Endothelial cell of umbilical vein (primary cell): ENCODE measurements around the gene MYBPHL. TPM values are rescaled to one million over a fixed set of nuclear protein-coding genes. Genes with fewer than 3 reads are reported as not detected.

Source experiments
- BruUV-seq: library from RNA; stranded (reverse); fragments of 400-500 nt; replicated peaks from 2 replicates; lab custom pipeline; 2021; lab: Mats Ljungman, UMichigan
- CTCF ChIA-PET: fragments of 300-600, 350-600 bp; sonication (Branson Sonifier 250); formaldehyde crosslinking; loops from one replicate; lab custom pipeline; 2021; ENCODE audit warnings: antibody characterized with exemption, inconsistent platforms; lab: Charles Lee
- POLR2A ChIA-PET: fragments of 300-600, 350-600 bp; sonication (Branson Sonifier 250); formaldehyde crosslinking; loops from one replicate; lab custom pipeline; 2021; ENCODE audit warnings: antibody characterized with exemption, inconsistent platforms; lab: Charles Lee
- DNase-seq: peaks from one replicate; pipeline ENCODE4 v3.0.0-alpha.2; 2011; ENCODE audit warnings: low read depth, low spot score
- FAIRE-seq: peaks from 2 replicates; lab custom pipeline; 2011; peaks lifted over from hg19 to GRCh38; lab: Jason Lieb, UNC
- H2AFZ ChIP-seq: 2 replicates; pipeline ENCODE4 v1.6.0; 2012; ENCODE audit warnings: low read depth, low read length, control low read depth, inconsistent platforms
- H3K27ac ChIP-seq: 2 replicates; pipeline ENCODE4 v1.5.1; 2011; ENCODE audit warnings: low read depth, mild to moderate bottlenecking, control low read depth, low read length, moderate library complexity; ENCODE audit not compliant: insufficient read depth
- H3K27me3 ChIP-seq, 2 experiments: 2 replicates each; pipeline versions ENCODE4 v1.6.0 to v1.6.1; 2011; ENCODE audit warnings: low read length in 2 of 2, mixed read lengths in 1 of 2; ENCODE audit not compliant: control insufficient read depth in 2 of 2, insufficient read depth in 2 of 2
- H3K36me3 ChIP-seq, 2 experiments: 2 replicates in 1 of 2; 3 replicates in 1 of 2; pipeline ENCODE4 v1.5.1; 2011; ENCODE audit warnings: low read length in 2 of 2, mild to moderate bottlenecking in 1 of 2, moderate library complexity in 1 of 2; ENCODE audit not compliant: control insufficient read depth in 2 of 2, insufficient read depth in 2 of 2; ENCODE audit errors: extremely low read depth in 1 of 2
- H3K4me1 ChIP-seq: 3 replicates; pipeline ENCODE4 v1.5.1; 2011; ENCODE audit warnings: mild to moderate bottlenecking, low read length; ENCODE audit not compliant: control insufficient read depth, insufficient read depth; ENCODE audit errors: extremely low read depth
- H3K4me2 ChIP-seq: 2 replicates; pipeline ENCODE4 v1.6.1; 2011; ENCODE audit warnings: low read length, control low read depth, mixed read lengths; ENCODE audit not compliant: insufficient read depth
- H3K4me3 ChIP-seq, 3 experiments: fragments of 200-600 bp in 1 of 3; sonication (generic), shearing (Covaris generic) in 1 of 3; replicated peaks in 1 of 3; 2 replicates each; pipeline ENCODE4 v1.5.1; 2011 to 2016; ENCODE audit warnings: control low read depth in 3 of 3, low read length in 3 of 3, mild to moderate bottlenecking in 2 of 3, inconsistent platforms in 1 of 3, low read depth in 1 of 3, moderate library complexity in 1 of 3; ENCODE audit not compliant: insufficient read depth in 1 of 3
- H3K79me2 ChIP-seq: 2 replicates; pipeline ENCODE4 v1.6.0; 2012; ENCODE audit warnings: low read length, inconsistent platforms; ENCODE audit not compliant: control insufficient read depth, insufficient read depth
- H3K9ac ChIP-seq: replicated peaks from 2 replicates; pipeline ENCODE3; 2011; ENCODE audit warnings: low read length, control low read depth; ENCODE audit not compliant: insufficient read depth; ENCODE audit errors: extremely low read depth
- H3K9me1 ChIP-seq: replicated peaks from 3 replicates; pipeline ENCODE4 v1.6.0; 2011; ENCODE audit warnings: mild to moderate bottlenecking, low read length; ENCODE audit not compliant: control insufficient read depth, insufficient read depth; ENCODE audit errors: extremely low read depth
- H3K9me3 ChIP-seq: replicated peaks from 2 replicates; pipeline ENCODE4 v1.5.1; 2012; ENCODE audit warnings: low read length, inconsistent platforms; ENCODE audit not compliant: control insufficient read depth, insufficient read depth
- H4K20me1 ChIP-seq: replicated peaks from 2 replicates; pipeline ENCODE3; 2011; ENCODE audit warnings: mild to moderate bottlenecking, low read length; ENCODE audit not compliant: control insufficient read depth, insufficient read depth; ENCODE audit errors: extremely low read depth
- FOS ChIP-seq: IDR thresholded peaks from 2 replicates; pipeline ENCODE4 v1.6.1; 2011; ENCODE audit warnings: mild to moderate bottlenecking, low read length, moderate library complexity, borderline replicate concordance; ENCODE audit not compliant: insufficient read depth
- MYC ChIP-seq: IDR thresholded peaks from one replicate; pipeline ENCODE4 v1.6.1; 2011; ENCODE audit warnings: mild to moderate bottlenecking, low read depth, low read length
- POLR2A ChIP-seq: IDR thresholded peaks from 2 replicates; pipeline ENCODE4 v1.6.1; 2012; ENCODE audit warnings: low read depth, mild to moderate bottlenecking, control low read depth, low read length
- POLR2AphosphoS5 ChIP-seq: IDR thresholded peaks from 2 replicates; pipeline ENCODE4 v1.6.1; 2012; ENCODE audit warnings: low read depth, mild to moderate bottlenecking, control low read depth, low read length, moderate library complexity; ENCODE audit not compliant: insufficient read depth
- dilution Hi-C: fragments of 300-500 bp; cut with MboI; formaldehyde crosslinking; loops from one replicate; pipeline ENCODE4 v1.15.0; 2019; ENCODE audit warnings: low sequenced_read_pairs; ENCODE audit not compliant: extremely low pct_ligation_motif_present
- intact Hi-C: fragments of 100-400 bp; cut with micrococcal nuclease; formaldehyde crosslinking; loops from one replicate; pipeline ENCODE4 v1.10.0; 2022
- polyA plus RNA-seq, 4 experiments: library from polyadenylated mRNA; depleted of rRNA in 3 of 4; stranded (reverse) in 3 of 4; unstranded in 1 of 4; fragments of >200 nt; gene quantifications; 2 replicates each; pipeline versions ENCODE4 v1.2.1 to v1.2.3, GENCODE V29; 2011 to 2012; ENCODE audit warnings: missing spikeins in 1 of 4
- total RNA-seq: library from RNA; stranded (reverse); gene quantifications from 2 replicates; pipeline ENCODE4 v1.2.3, GENCODE V29; 2021
- TF ChIP-seq, protein P1 (sequence below), 2 donors: IDR thresholded peaks; 1 replicate in 1 of 2; 2 replicates in 1 of 2; pipeline ENCODE4 v1.5.1; 2011; ENCODE audit warnings: low read length in 2 of 2, mild to moderate bottlenecking in 2 of 2, moderate library complexity in 2 of 2, control low read depth in 1 of 2, inconsistent platforms in 1 of 2, low read depth in 1 of 2; ENCODE audit not compliant: insufficient read depth in 1 of 2; ENCODE audit errors: extremely low read depth in 1 of 2

The MYBPHL gene
- total and polyA plus RNA-seq, 2 donors (not counting 3 experiments of a cell fraction or from before 2014, with no cell fraction given), result not detected

DNA sequence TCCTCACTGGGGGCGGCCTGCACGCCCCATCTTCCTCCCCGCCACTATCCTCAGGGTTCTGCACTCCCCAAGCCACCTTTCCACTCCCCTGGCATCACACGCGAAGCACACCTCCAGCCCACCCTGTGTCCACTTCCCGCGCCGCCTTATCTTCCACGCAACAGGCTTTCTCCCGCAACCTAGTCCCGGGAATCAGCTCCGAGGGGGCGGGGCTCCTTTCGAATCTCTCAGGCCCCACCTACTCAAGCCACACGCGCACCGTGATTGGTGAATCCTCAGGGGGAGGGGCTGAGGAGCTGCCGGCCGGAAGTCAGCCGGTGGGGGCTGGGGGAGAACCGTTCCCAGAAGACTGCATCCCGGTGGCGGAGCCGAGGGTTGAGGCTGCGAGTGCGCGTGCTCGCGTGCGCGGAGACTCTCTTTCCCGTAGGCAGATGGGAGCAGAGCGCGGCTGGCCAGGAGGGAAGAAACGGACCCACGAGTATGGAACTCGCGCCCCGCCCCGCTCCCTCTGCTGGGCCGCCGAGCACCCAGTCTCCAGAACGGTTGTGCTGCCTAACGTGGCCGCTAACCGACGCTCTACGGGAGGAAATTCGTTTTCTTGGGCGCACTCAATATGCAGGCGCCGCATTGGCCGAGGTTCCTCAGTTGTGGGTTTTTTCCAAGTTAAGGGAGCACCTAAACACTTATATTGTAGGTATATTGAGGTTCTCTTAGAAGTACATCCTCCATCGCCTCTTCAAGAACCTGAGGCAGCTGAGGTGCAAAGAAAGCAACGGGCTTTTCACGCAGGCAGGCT, 23.7 kb downstream of the MYBPHL start, which contains the start of gene PSRC1:
Gene PSRC1 (minus strand): TSS at position 194 of the 796 bp plus-strand sequence.
- BruUV-seq, result TSS peak; percentile 14
- Histone ChIP-seq H3K4me3 (peak within 1 kb of the TSS; percentile 61 to 81 (median 71)), H4K20me1 (no peaks in the 10 kb centered on the region), H2AFZ (peak within 1 kb of the TSS; percentile 100), H3K4me2 (peak within 1 kb of the TSS; percentile 99), H3K9me1 (no peaks in the 10 kb centered on the region), H3K9ac (peak within 1 kb of the TSS; percentile 46), H3K36me3 (no peaks in the 10 kb centered on the region), H3K79me2 (peaks cover 16% of the 10 kb centered on the region), H3K4me1 (peaks cover 22% of the 10 kb centered on the region), H3K27me3 (no peaks in the 10 kb centered on the region), H3K27ac (peak within 1 kb of the TSS; percentile 22), H3K9me3 (no peaks in the 10 kb centered on the region)
- peak; percentile 90 for FAIRE-seq
- POLR2A ChIA-PET, result interaction anchor here (0.8 kb wide), 1 partner anchor 115 kb away, joined by 3 read pairs; the partner anchor contains the start of gene SORT1
- no peak for TF ChIP-seq FOS
- no peak for TF ChIP-seq POLR2A
- peak; percentile 47 for TF ChIP-seq POLR2AphosphoS5
- TF ChIP-seq MYC, result peak; percentile 30
- TF ChIP-seq, protein P1, sequence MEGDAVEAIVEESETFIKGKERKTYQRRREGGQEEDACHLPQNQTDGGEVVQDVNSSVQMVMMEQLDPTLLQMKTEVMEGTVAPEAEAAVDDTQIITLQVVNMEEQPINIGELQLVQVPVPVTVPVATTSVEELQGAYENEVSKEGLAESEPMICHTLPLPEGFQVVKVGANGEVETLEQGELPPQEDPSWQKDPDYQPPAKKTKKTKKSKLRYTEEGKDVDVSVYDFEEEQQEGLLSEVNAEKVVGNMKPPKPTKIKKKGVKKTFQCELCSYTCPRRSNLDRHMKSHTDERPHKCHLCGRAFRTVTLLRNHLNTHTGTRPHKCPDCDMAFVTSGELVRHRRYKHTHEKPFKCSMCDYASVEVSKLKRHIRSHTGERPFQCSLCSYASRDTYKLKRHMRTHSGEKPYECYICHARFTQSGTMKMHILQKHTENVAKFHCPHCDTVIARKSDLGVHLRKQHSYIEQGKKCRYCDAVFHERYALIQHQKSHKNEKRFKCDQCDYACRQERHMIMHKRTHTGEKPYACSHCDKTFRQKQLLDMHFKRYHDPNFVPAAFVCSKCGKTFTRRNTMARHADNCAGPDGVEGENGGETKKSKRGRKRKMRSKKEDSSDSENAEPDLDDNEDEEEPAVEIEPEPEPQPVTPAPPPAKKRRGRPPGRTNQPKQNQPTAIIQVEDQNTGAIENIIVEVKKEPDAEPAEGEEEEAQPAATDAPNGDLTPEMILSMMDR (IDR thresholded peaks at IDR 0.05; ENCODE audit: extremely low read depth in 1 of 2, insufficient read depth in 1 of 2, low read depth in 1 of 2, low read length in 2 of 2), result peak; percentile 20 to 63
- DNase-seq, result peak; percentile 96
- intact Hi-C loops, result loop anchor here (1.0 kb wide), 2 partner anchors 39 to 114 kb away; partner anchors contain the start of gene SORT1
- CTCF ChIA-PET, result interaction anchor here (0.6 to 3.7 kb wide), 10 partner anchors 9 to 250 kb away, joined by 3 to 57 read pairs (median 3); partner anchors contain the start of gene SORT1
- dilution Hi-C loops, result no loop called here
